Esophagus muscularis mucosa (tissue), 4 donors: ENCODE data around the gene KDELR1.

Experiments used
- CTCF ChIP-seq, 3 experiments: fragments of 200-600 bp in 2 of 3; fragments of 450-650 bp in 1 of 3; sonication (generic) in 2 of 3; IDR thresholded peaks; one replicate each; pipeline ENCODE4 v1.5.1; 2017 to 2019; ENCODE audit warnings: antibody characterized with exemption in 3 of 3, mild to moderate bottlenecking in 2 of 3, moderate library complexity in 1 of 3
- EP300 ChIP-seq: sonication (generic); formaldehyde crosslinking; IDR thresholded peaks from one replicate; pipeline ENCODE4 v1.6.1; 2017; ENCODE audit warnings: antibody characterized with exemption
- POLR2A ChIP-seq: fragments of 450-650 bp; IDR thresholded peaks from one replicate; pipeline ENCODE4 v1.6.1; 2017; ENCODE audit warnings: antibody characterized with exemption, moderate library complexity, mild to moderate bottlenecking, low read depth
- POLR2AphosphoS5 ChIP-seq, 2 donors: sonication (generic); formaldehyde crosslinking; IDR thresholded peaks; one replicate each; pipeline ENCODE4 v1.6.1; 2017; ENCODE audit warnings: antibody characterized with exemption in 2 of 2

GRCh38 chr19:48417421-48417820, 26.1 kb upstream of the KDELR1 start:
- TF ChIP-seq CTCF (IDR thresholded peaks at IDR 0.05) (no peak), POLR2AphosphoS5 (IDR thresholded peaks at IDR 0.05) (no peak), EP300 (no peak), POLR2A (no peak)
